A673 (cell line): Measurements from ENCODE around the gene RBSN.

ENCODE experiments used
- CTCF ChIP-seq: fragments of 300-800, 200-600 bp; sonication (generic); conservative IDR thresholded peaks from 2 replicates; pipeline ENCODE4 v1.5.1; 2017; ENCODE audit warnings: low read depth, mild to moderate bottlenecking, antibody characterized with exemption, low read length, moderate library complexity, mixed read lengths
- EZH2 ChIP-seq: fragments of 200-600 bp; sonication (generic); IDR thresholded peaks from 2 replicates; pipeline ENCODE4 v1.6.1; 2017; ENCODE audit warnings: borderline replicate concordance, low read depth, mild to moderate bottlenecking, mixed read lengths, antibody characterized with exemption, low read length; ENCODE audit not compliant: poor library complexity, severe bottlenecking

DNA sequence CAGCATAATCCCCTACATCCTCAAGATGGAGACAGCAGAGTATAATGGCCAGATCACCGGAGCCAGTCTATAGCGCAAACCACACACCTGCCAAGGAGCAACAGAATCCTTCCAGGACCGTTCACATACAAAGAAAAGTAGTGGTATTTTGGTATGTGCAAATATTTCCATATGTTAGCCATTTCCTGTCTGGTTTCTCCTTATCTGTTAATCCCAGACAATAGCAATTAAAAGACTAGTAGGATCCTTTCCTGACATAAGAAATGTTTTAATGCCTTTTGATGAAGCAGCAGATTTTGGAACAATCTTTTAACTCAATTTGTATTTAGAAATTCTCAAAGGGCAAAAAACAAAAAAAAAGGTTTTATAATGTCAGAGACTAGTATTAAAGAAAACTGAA, 56.0 kb downstream of the RBSN start:
- no peak for TF ChIP-seq CTCF
- no peak for TF ChIP-seq EZH2
